ENCODE data around the gene ZNF205. TPM values are rescaled to one million over a fixed set of nuclear protein-coding genes. Genes with fewer than 3 reads are reported as not detected.

Gene ZNF205
- total and polyA plus RNA-seq, 9 of the 15 experiments (the other 6 are each of a cell fraction or from before 2014, with no cell fraction given), result 2.4 to 11.8 (median 5.1) TPM; not detected in 2

DNA sequence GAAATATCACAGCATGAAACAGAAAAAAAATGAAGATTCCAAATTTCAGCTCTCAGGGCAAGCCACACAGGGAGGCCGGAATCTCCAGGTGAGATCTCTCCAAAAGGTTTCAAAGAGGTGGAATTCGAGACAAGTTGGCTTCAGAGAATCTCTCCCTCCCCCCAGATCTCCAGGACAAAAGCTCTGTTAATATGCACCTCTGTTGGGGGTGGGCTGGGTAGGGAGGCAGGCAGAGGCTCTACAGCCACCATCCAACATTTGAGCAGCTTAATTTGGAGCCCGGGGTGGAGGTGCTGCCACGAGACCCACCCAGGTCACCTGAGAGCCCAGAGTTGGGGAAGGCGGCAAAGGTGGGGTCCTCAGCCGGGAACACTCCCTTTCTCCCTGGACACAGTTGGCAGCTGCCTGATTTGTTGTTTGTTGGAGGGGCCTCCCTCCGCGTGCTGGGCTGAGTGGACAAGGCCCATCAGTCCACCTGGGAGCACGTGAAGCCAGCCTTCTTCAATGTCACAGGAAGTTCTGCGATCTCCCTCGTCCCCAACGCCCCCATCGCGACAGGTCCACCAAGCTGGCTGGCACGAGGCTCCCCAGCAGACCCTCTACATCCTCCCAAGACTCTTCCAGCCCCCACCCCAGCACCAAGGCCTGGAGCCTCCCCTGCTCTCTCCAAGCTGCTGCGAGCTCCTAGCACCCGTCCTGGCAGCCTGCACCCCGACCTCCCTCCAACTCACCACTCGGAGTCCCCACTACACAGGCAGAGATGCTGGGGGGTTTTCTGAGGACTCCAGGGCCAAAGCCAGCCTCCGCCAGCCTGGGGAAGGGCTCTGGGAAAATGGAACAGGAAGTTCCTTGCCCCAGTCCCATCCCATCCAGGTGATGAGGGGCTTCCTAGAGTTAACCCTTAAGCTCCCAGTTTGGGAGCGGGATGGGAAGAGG, 13.7 kb upstream of the ZNF205 start, which contains the start of gene ZSCAN10:
ZSCAN10 (minus strand) TSS at position 836 of the 936 bp plus-strand sequence. CDS start 6,357 bp downstream, outside the sequence.
- BruUV-seq (replicated peaks), result no TSS peak
- POLR2A ChIA-PET, result interaction anchor here (0.8 to 1.6 kb wide), 3 partner anchors 30 to 60 kb away, joined by 3 to 4 read pairs (median 3); no protein-coding TSS in a partner anchor
- H3K36me3 ChIP-seq (ENCODE audit: control insufficient read depth, insufficient read depth, low read length), result no peaks in the 10 kb centered on the region
- H4K20me1 ChIP-seq (replicated peaks; ENCODE audit: control insufficient read depth, insufficient read depth, low read length), result no peaks in the 10 kb centered on the region
- no peak for ATAC-seq
- H3K27me3 ChIP-seq (ENCODE audit: control insufficient read depth in 2 of 2, insufficient read depth in 2 of 2, low read length in 2 of 2), result no peaks in the 10 kb centered on the region; a peak in 1 of 5 replicates
- FAIRE-seq, result no peak
- peak within 1 kb of the TSS; percentile 87 for H3K4me2 ChIP-seq (ENCODE audit: insufficient read depth, low read length)
- intact Hi-C loops (cut with micrococcal nuclease) (no loop called here), in situ Hi-C loops (cut with MboI) (no loop called here)
- H3K9me1 ChIP-seq (ENCODE audit: control insufficient read depth, insufficient read depth, low read length), result no peaks in the 10 kb centered on the region
- no peak for DNase-seq (ENCODE audit: extremely low read depth in 1 of 4, low spot score in 3 of 4)
- TF ChIP-seq ZNF263 (CRISPR knock-in tag; IDR thresholded peaks at IDR 0.05; ENCODE audit: borderline replicate concordance) (no peak), CHD1 (IDR thresholded peaks at IDR 0.05; ENCODE audit: low read length) (no peak), ADNP (tag; IDR thresholded peaks at IDR 0.05) (no peak), HLTF (IDR thresholded peaks at IDR 0.05) (no peak), SAFB2 (IDR thresholded peaks at IDR 0.05; ENCODE audit: borderline replicate concordance, low read depth, low read length, severe bottlenecking) (no peak), GTF2E2 (tag; IDR thresholded peaks at IDR 0.05) (no peak), RBM15 (IDR thresholded peaks at IDR 0.05; ENCODE audit: insufficient read depth, low read length) (no peak), NR4A1 (CRISPR knock-in tag; IDR thresholded peaks at IDR 0.05) (no peak), NR4A1 (tag; IDR thresholded peaks at IDR 0.05) (no peak), DNMT1 (IDR thresholded peaks at IDR 0.05) (no peak), ZC3H4 (CRISPR knock-in tag; IDR thresholded peaks at IDR 0.05; ENCODE audit: borderline replicate concordance) (no peak)
- TF ChIP-seq, protein P1, sequence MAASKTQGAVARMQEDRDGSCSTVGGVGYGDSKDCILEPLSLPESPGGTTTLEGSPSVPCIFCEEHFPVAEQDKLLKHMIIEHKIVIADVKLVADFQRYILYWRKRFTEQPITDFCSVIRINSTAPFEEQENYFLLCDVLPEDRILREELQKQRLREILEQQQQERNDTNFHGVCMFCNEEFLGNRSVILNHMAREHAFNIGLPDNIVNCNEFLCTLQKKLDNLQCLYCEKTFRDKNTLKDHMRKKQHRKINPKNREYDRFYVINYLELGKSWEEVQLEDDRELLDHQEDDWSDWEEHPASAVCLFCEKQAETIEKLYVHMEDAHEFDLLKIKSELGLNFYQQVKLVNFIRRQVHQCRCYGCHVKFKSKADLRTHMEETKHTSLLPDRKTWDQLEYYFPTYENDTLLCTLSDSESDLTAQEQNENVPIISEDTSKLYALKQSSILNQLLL (CRISPR knock-in tag; IDR thresholded peaks at IDR 0.05; ENCODE audit: borderline replicate concordance), result no peak
- peak within 1 kb of the TSS; percentile 99 for H2AFZ ChIP-seq (ENCODE audit: low read depth, low read length)
- CTCF ChIA-PET (ENCODE audit: low intra/inter-chr PET ratio), result no interaction called here
- H3K9me3 ChIP-seq (replicated peaks; ENCODE audit: control insufficient read depth, insufficient read depth, low read depth, low read length), result no peaks in the 10 kb centered on the region
- WGBS (ENCODE audit: insufficient coverage, low coverage, missing lambda C conversion rate), result 57% methylated on average over 18 of the region's 21 CpGs
- peak within 1 kb of the TSS; percentile 60 to 78 for H3K9ac ChIP-seq (ENCODE audit: insufficient read depth in 1 of 2, low read depth in 2 of 2, low read length in 2 of 2)
- no peaks in the 10 kb centered on the region for H3K79me2 ChIP-seq (ENCODE audit: control insufficient read depth, insufficient read depth, low read length)
- peaks cover 19 to 29% of the 10 kb centered on the region in 2 experiments for H3K4me1 ChIP-seq (replicated peaks in 1 of 2; ENCODE audit: control insufficient read depth in 2 of 2, insufficient read depth in 2 of 2, low read length in 2 of 2)
- H3K4me3 ChIP-seq, result no peak within 1 kb of the TSS
- H3K27ac ChIP-seq (ENCODE audit: extremely low read depth, low read depth, low read length), result peak within 1 kb of the TSS; percentile 19; the same call in 1 of the 3 replicates
